Mucosa of descending colon (tissue), 3 donors: ENCODE data around the gene VAMP5. TPM values are rescaled to one million over a fixed set of nuclear protein-coding genes. Genes with fewer than 3 reads are reported as not detected.
"Not testable (repeated sequence)": the region's sequence is repeated elsewhere in the genome, so short reads cannot be mapped to it uniquely, and the experiment has no call there.

Experiments used
- ATAC-seq: fragments of 200-7000 bp; cut with Tn5 transposase; one replicate; pipeline ENCODE4 v1.9.1; 2020; ENCODE audit warnings: mild to moderate bottlenecking, moderate library complexity
- DNase-seq, 3 donors: peaks; one replicate each; pipeline ENCODE4 v3.0.0-alpha.2; 2020
- H3K36me3 ChIP-seq: fragments of 200-600 bp; one replicate; pipeline ENCODE4 v1.8.0; 2021; ENCODE audit warnings: low read depth, mild to moderate bottlenecking
- H3K4me1 ChIP-seq: fragments of 200-600 bp; one replicate; pipeline ENCODE4 v1.8.0; 2021; ENCODE audit warnings: low read depth, mild to moderate bottlenecking
- H3K4me3 ChIP-seq: fragments of 200-600 bp; one replicate; pipeline ENCODE4 v1.8.0; 2021; ENCODE audit warnings: mild to moderate bottlenecking
- H3K9me3 ChIP-seq: fragments of 200-600 bp; one replicate; pipeline ENCODE4 v1.8.0; 2021; ENCODE audit warnings: mild to moderate bottlenecking
- CTCF ChIP-seq: fragments of 200-600 bp; IDR thresholded peaks from one replicate; pipeline ENCODE4 v1.8.0; 2022; ENCODE audit warnings: antibody characterized with exemption, mild to moderate bottlenecking
- intact Hi-C, 2 donors: fragments of 100-400 bp; cut with DNase I in 1 of 2; cut with micrococcal nuclease in 1 of 2; formaldehyde crosslinking; loops; one replicate each; pipeline versions ENCODE4 v1.11.0 to v1.11.1; 2022; cut with DNase I, micrococcal nuclease
- total RNA-seq, 3 donors: library from RNA; stranded (reverse); fragmentation: NEBNext Ultra II Directional in 2 of 3; extraction: Animal tissue kit (Norgen Biotek cat#: 25700) in 2 of 3; gene quantifications; one replicate each; pipeline versions ENCODE4 v1.2.1 to v1.2.4, GENCODE V29; 2021 to 2023
- donor health status: DM: no; HTN: no; CAD: no; lungs with moderate emphysema.
- donor health status: DM: no; HTN: no; CAD: no.
- donor health status: DM: no; HTN: yes; CAD: no.

VAMP5 gene
- total RNA-seq, 3 donors from 2014 or later: 10.8 to 39.3 (median 28.3) TPM

- Histone ChIP-seq H3K4me1 (no peaks in the 10 kb centered on the region), H3K4me3 (no peak overlapping the region), H3K36me3 (no peaks in the 10 kb centered on the region), H3K9me3 (no peaks in the 10 kb centered on the region)
- ATAC-seq (no peak), DNase-seq (no peak)
- TF ChIP-seq CTCF: no peak
- intact Hi-C loops: loop anchor here in 1 of 2 donors (5.0 kb wide), 1 partner anchor 131 kb away; no protein-coding TSS in a partner anchor
These were observed 31.0 kb upstream of the VAMP5 start for GRCh38 chr2:85553184-85553583.

DNA sequence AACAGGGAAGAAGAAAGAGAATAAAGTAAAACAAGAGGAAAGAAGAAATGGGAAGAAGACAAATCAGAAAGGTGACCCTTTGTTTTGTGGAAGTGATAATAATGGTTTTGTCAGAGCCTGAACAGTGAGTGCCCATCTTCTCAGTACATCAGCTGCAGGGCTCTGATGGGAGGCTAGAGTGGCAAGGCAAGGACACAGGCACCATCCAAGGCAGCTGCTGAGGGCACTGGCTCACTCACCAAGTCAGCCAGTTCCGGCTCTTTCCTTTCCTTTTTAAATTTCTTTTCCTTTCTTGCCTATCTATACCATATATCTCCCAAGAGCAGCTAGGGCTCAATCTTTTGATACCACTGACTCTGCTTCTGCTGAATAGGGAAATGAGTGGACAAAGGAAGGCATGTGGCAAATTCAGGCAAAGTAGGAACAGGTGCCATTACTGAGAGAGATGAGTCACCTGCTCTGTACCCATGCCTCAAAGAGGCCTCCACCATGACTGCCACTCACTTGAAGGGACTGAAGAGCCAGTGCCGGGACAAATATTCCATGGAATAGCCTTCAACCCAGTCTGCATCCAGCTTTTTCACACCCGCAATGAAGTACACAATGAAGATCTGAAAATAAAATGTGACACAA, 29.1 kb upstream of the VAMP5 start:
- no peak overlapping the region for H3K4me3 ChIP-seq
- H3K9me3 ChIP-seq: no peaks in the 10 kb centered on the region
- TF ChIP-seq CTCF: no peak
- no peak for ATAC-seq
- intact Hi-C loops: loop anchor here in 1 of 2 donors (5.0 kb wide), 1 partner anchor 133 kb away; no protein-coding TSS in a partner anchor
- no peak for DNase-seq
- H3K4me1 ChIP-seq: peaks cover 3% of the 10 kb centered on the region
- H3K36me3 ChIP-seq: no peaks in the 10 kb centered on the region

GRCh38 chr2:85557130-85557529, 27.1 kb upstream of the VAMP5 start:
- Histone ChIP-seq H3K4me3 (no peak overlapping the region), H3K36me3 (no peaks in the 10 kb centered on the region), H3K4me1 (peaks cover 7% of the 10 kb centered on the region), H3K9me3 (no peaks in the 10 kb centered on the region)
- no peak for ATAC-seq
- intact Hi-C loops: no loop called here
- no peak for TF ChIP-seq CTCF
- no peak for DNase-seq

GRCh38 chr2:85558160-85558559, 26.1 kb upstream of the VAMP5 start:
- TF ChIP-seq CTCF: no peak
- Histone ChIP-seq H3K4me3 (no peak overlapping the region), H3K36me3 (no peaks in the 10 kb centered on the region), H3K9me3 (no peaks in the 10 kb centered on the region), H3K4me1 (peaks cover 7% of the 10 kb centered on the region)
- ATAC-seq (no peak), DNase-seq (no peak)
- intact Hi-C loops: no loop called here

DNA sequence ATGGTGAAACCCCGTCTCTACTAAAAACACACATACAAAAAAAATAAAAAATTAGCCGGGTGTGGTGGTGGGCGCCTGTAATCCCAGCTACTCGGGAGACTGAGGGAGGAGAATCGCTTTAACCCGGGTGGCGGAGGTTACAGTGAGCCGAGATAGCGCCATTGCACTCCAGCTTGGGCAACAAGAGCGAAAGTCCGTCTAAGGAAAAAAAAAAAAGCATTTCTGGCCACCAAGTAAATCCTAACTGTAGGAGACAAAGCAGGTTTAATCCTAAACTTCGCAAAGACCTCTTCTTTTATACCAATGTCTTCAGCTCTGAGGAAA, 23.9 kb upstream of the VAMP5 start:
- H3K4me3 ChIP-seq, H3K9me3 ChIP-seq: not testable (repeated sequence)

GRCh38 chr2:85560812-85561279, 23.4 kb upstream of the VAMP5 start:
- intact Hi-C loops: no loop called here
- DNase-seq (no peak), ATAC-seq (peak; percentile 28)
- Histone ChIP-seq H3K4me3 (peak overlapping the region; percentile 70), H3K36me3 (no peaks in the 10 kb centered on the region), H3K4me1 (peaks cover 7% of the 10 kb centered on the region), H3K9me3 (no peaks in the 10 kb centered on the region)
- TF ChIP-seq CTCF: no peak

More for the DNA sequence above, 23.9 kb upstream of the VAMP5 start:
- H3K36me3 ChIP-seq, intact Hi-C loops, ATAC-seq, H3K4me1 ChIP-seq, DNase-seq: not testable (repeated sequence)
